ENCODE measurements around the gene GTPBP6.

The GTPBP6 gene

GRCh38 chrX:333611-334311 is 15.2 kb upstream of the GTPBP6 start:
- no peaks in the 10 kb centered on the region for H3K79me2 ChIP-seq (ENCODE audit: insufficient read depth, low read length)
- no peak overlapping the region for H3K4me3 ChIP-seq (ENCODE audit: low read depth, low read length, poor library complexity, severe bottlenecking)
- H4K20me1 ChIP-seq (ENCODE audit: insufficient read depth, low read length), result no peaks in the 10 kb centered on the region
- no peak overlapping the region for H2AFZ ChIP-seq (ENCODE audit: low read length)
- no peaks in the 10 kb centered on the region for H3K9me2 ChIP-seq (ENCODE audit: low read depth, low read length)
- TF ChIP-seq EZH2 (IDR thresholded peaks at IDR 0.05; ENCODE audit: borderline replicate concordance, low read length) (no peak), CTCF (IDR thresholded peaks at IDR 0.05; ENCODE audit: low read length) (no peak)
- no peak overlapping the region for H3K4me2 ChIP-seq (ENCODE audit: low read length)
- H3K9me3 ChIP-seq (ENCODE audit: low read length), result no peaks in the 10 kb centered on the region
- H3K27ac ChIP-seq (ENCODE audit: low read depth, low read length, poor library complexity, severe bottlenecking), result no peak overlapping the region
- H3F3A ChIP-seq (ENCODE audit: insufficient read depth, low read length), result no peaks in the 10 kb centered on the region
- H3K36me3 ChIP-seq (ENCODE audit: insufficient read depth, low read length), result peaks cover 62% of the 10 kb centered on the region
- H3K4me1 ChIP-seq (ENCODE audit: insufficient read depth, low read length, severe bottlenecking), result peaks cover 4% of the 10 kb centered on the region
- H3K9ac ChIP-seq (ENCODE audit: low read length), result no peak overlapping the region
- no peaks in the 10 kb centered on the region for H3K27me3 ChIP-seq (ENCODE audit: insufficient read depth, low read length)

- no peaks in the 10 kb centered on the region for H3K27me3 ChIP-seq (ENCODE audit: insufficient read depth, low read length)
- H3K27ac ChIP-seq (ENCODE audit: low read depth, low read length, poor library complexity, severe bottlenecking), result no peak overlapping the region
- H3K4me1 ChIP-seq (ENCODE audit: insufficient read depth, low read length, severe bottlenecking), result peaks cover 4% of the 10 kb centered on the region
- H4K20me1 ChIP-seq (ENCODE audit: insufficient read depth, low read length), result no peaks in the 10 kb centered on the region
- no peaks in the 10 kb centered on the region for H3F3A ChIP-seq (ENCODE audit: insufficient read depth, low read length)
- H3K36me3 ChIP-seq (ENCODE audit: insufficient read depth, low read length), result peaks cover 55% of the 10 kb centered on the region
- H3K4me3 ChIP-seq (ENCODE audit: low read depth, low read length, poor library complexity, severe bottlenecking), result no peak overlapping the region
- TF ChIP-seq EZH2 (IDR thresholded peaks at IDR 0.05; ENCODE audit: borderline replicate concordance, low read length) (no peak), CTCF (IDR thresholded peaks at IDR 0.05; ENCODE audit: low read length) (no peak)
- no peak overlapping the region for H3K4me2 ChIP-seq (ENCODE audit: low read length)
- no peaks in the 10 kb centered on the region for H3K79me2 ChIP-seq (ENCODE audit: insufficient read depth, low read length)
- no peaks in the 10 kb centered on the region for H3K9me2 ChIP-seq (ENCODE audit: low read depth, low read length)
- no peak overlapping the region for H2AFZ ChIP-seq (ENCODE audit: low read length)
- H3K9ac ChIP-seq (ENCODE audit: low read length), result no peak overlapping the region
- no peaks in the 10 kb centered on the region for H3K9me3 ChIP-seq (ENCODE audit: low read length)
Measured at GRCh38 chrX:332916-333610, 14.5 kb upstream of the GTPBP6 start.

- no peak overlapping the region for H3K4me3 ChIP-seq (ENCODE audit: low read depth, low read length, poor library complexity, severe bottlenecking)
- H3K27me3 ChIP-seq (ENCODE audit: insufficient read depth, low read length), result no peaks in the 10 kb centered on the region
- H3K9ac ChIP-seq (ENCODE audit: low read length), result no peak overlapping the region
- peaks cover 49% of the 10 kb centered on the region for H3K36me3 ChIP-seq (ENCODE audit: insufficient read depth, low read length)
- H2AFZ ChIP-seq (ENCODE audit: low read length), result no peak overlapping the region
- TF ChIP-seq CTCF (IDR thresholded peaks at IDR 0.05; ENCODE audit: low read length) (no peak), EZH2 (IDR thresholded peaks at IDR 0.05; ENCODE audit: borderline replicate concordance, low read length) (no peak)
- H3K79me2 ChIP-seq (ENCODE audit: insufficient read depth, low read length), result no peaks in the 10 kb centered on the region
- no peaks in the 10 kb centered on the region for H3F3A ChIP-seq (ENCODE audit: insufficient read depth, low read length)
- no peak overlapping the region for H3K27ac ChIP-seq (ENCODE audit: low read depth, low read length, poor library complexity, severe bottlenecking)
- H3K4me1 ChIP-seq (ENCODE audit: insufficient read depth, low read length, severe bottlenecking), result peaks cover 4% of the 10 kb centered on the region
- H4K20me1 ChIP-seq (ENCODE audit: insufficient read depth, low read length), result no peaks in the 10 kb centered on the region
- H3K9me3 ChIP-seq (ENCODE audit: low read length), result no peaks in the 10 kb centered on the region
- no peak overlapping the region for H3K4me2 ChIP-seq (ENCODE audit: low read length)
- no peaks in the 10 kb centered on the region for H3K9me2 ChIP-seq (ENCODE audit: low read depth, low read length)
Measured at GRCh38 chrX:332496-332860, 13.9 kb upstream of the GTPBP6 start.

Measured in OCI-LY1 (cell line).